ENCODE data around the gene PDZRN4. TPM values are rescaled to one million over a fixed set of nuclear protein-coding genes. Genes with fewer than 3 reads are reported as not detected.

Gene PDZRN4
- total RNA-seq, 1 donor, result not detected

- no peak for TF ChIP-seq CTCF (IDR thresholded peaks at IDR 0.05; ENCODE audit: insufficient read depth, low read depth, low read length)
- no peak for DNase-seq (ENCODE audit: low read depth)
- no peak overlapping the region for H3K4me3 ChIP-seq (ENCODE audit: low read depth, low read length)
These were observed 326.1 kb downstream of the PDZRN4 start for GRCh38 chr12:41514021-41514777.

GRCh38 chr12:41514907-41515306 is 326.8 kb downstream of the PDZRN4 start:
- peak; percentile 55 for TF ChIP-seq CTCF (IDR thresholded peaks at IDR 0.05; ENCODE audit: insufficient read depth, low read depth, low read length)
- H3K4me3 ChIP-seq (ENCODE audit: low read depth, low read length), result no peak overlapping the region
- DNase-seq (ENCODE audit: low read depth), result no peak

GRCh38 chr12:41515953-41516352 is 327.8 kb downstream of the PDZRN4 start:
- DNase-seq (ENCODE audit: low read depth), result no peak
- TF ChIP-seq CTCF (IDR thresholded peaks at IDR 0.05; ENCODE audit: insufficient read depth, low read depth, low read length), result no peak
- no peak overlapping the region for H3K4me3 ChIP-seq (ENCODE audit: low read depth, low read length)

- DNase-seq (ENCODE audit: low read depth), result no peak
- TF ChIP-seq CTCF (IDR thresholded peaks at IDR 0.05; ENCODE audit: insufficient read depth, low read depth, low read length), result no peak
These were observed 332.7 kb downstream of the PDZRN4 start for GRCh38 chr12:41520869-41521268.

DNA sequence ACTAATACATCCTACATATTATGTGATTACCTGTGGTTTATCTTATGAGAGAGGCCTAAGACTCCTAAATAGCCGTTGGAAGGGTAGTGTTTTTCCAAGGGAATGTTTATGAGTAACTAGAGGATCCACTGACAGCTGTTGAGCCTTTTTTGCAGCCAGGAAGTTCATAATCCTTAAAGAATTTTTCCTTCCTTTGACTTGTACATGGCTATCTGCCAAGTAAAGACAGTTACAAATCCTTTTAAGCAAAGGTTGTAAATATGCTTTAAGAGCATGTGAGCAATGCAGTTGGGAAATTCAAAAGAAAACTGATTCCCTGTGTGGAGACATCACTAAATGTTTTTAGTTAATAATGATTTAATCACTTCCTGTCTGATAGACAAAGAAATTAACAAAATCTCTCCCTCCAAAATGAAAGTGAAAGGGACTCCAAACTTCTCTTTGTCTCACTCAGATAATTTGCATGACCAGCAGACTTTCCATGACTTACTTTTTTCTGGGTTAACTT is 333.8 kb downstream of the PDZRN4 start:
- peak; percentile 97 for DNase-seq (ENCODE audit: low read depth)
- H3K4me3 ChIP-seq (ENCODE audit: low read depth, low read length), result peak overlapping the region; percentile 26
- no peak for TF ChIP-seq CTCF (IDR thresholded peaks at IDR 0.05; ENCODE audit: insufficient read depth, low read depth, low read length)

More at GRCh38 chr12:41520869-41521268, 332.7 kb downstream of the PDZRN4 start:
- H3K4me3 ChIP-seq (ENCODE audit: low read depth, low read length), result no peak overlapping the region

- no peak for DNase-seq (ENCODE audit: low read depth)
- H3K4me3 ChIP-seq (ENCODE audit: low read depth, low read length), result no peak overlapping the region
- no peak for TF ChIP-seq CTCF (IDR thresholded peaks at IDR 0.05; ENCODE audit: insufficient read depth, low read depth, low read length)
These were observed 338.9 kb downstream of the PDZRN4 start for GRCh38 chr12:41527062-41527461.

Data from fibroblast of villous mesenchyme (primary cell).